GM12892 (cell line): ENCODE results near the gene KLF7.

Source experiments
- POLR2A ChIP-seq: IDR thresholded peaks from 2 replicates; pipeline ENCODE4 v1.6.1; 2011; ENCODE audit warnings: low read depth, low read length, control low read depth
- POLR2AphosphoS5 ChIP-seq: IDR thresholded peaks from 2 replicates; pipeline ENCODE4 v1.6.1; 2011; ENCODE audit warnings: low read depth, low read length, control low read depth
- TAF1 ChIP-seq: IDR thresholded peaks from 2 replicates; pipeline ENCODE4 v1.6.1; 2011; ENCODE audit warnings: low read depth, mild to moderate bottlenecking, control low read depth, low read length, borderline replicate concordance

DNA sequence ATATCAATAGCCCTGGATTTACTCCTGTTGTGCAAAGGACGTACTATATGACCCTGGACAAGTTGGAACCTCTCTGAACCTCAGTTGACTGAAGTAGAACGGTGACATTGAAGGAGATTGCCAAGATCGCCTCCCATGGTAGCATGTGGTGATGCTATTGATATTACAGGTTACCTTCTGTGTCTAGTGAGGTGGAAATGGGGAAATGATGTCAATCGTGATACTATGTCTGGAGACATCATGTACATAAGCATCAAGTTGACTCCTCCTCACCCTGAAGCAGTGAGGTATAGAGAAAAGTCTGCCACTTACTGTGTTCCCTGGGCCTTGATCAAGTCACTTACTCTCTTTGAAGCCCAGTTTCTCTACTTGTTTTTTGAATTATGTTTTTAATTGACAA, 93.9 kb downstream of the KLF7 start:
- TF ChIP-seq POLR2A (no peak), TAF1 (no peak), POLR2AphosphoS5 (no peak)
